Vagina (tissue), 2 donors: ENCODE data around the gene SCFD2.

Source experiments
- CTCF ChIP-seq, 3 experiments: fragments of 450-650 bp in 2 of 3; fragments of 200-600 bp in 1 of 3; sonication (generic) in 1 of 3; IDR thresholded peaks; one replicate each; pipeline ENCODE4 v1.5.1; 2017 to 2019; ENCODE audit warnings: antibody characterized with exemption in 3 of 3, mild to moderate bottlenecking in 2 of 3, moderate library complexity in 2 of 3
- POLR2A ChIP-seq, 2 donors: fragments of 450-650 bp; IDR thresholded peaks; one replicate each; pipeline ENCODE4 v1.6.1; 2017; ENCODE audit warnings: antibody characterized with exemption in 2 of 2, mild to moderate bottlenecking in 2 of 2, moderate library complexity in 2 of 2
- POLR2AphosphoS5 ChIP-seq, 2 donors: sonication (generic); formaldehyde crosslinking; IDR thresholded peaks; one replicate each; pipeline ENCODE4 v1.9.0; 2017; ENCODE audit warnings: antibody characterized with exemption in 2 of 2, mild to moderate bottlenecking in 2 of 2, low read depth in 1 of 2; ENCODE audit not compliant: insufficient read depth in 1 of 2

GRCh38 chr4:52853351-52853750, 512.5 kb downstream of the SCFD2 start:
- TF ChIP-seq CTCF (IDR thresholded peaks at IDR 0.05) (no peak), POLR2A (IDR thresholded peaks at IDR 0.05) (no peak), POLR2AphosphoS5 (IDR thresholded peaks at IDR 0.05; ENCODE audit: insufficient read depth in 1 of 2, low read depth in 1 of 2) (no peak)
